GM12892 (cell line): Measurements from ENCODE around the gene SPON1.
"Not testable (repeated sequence)": the region's sequence is repeated elsewhere in the genome, so short reads cannot be mapped to it uniquely, and the experiment has no call there.

Experiments used
- POLR2A ChIP-seq: IDR thresholded peaks from 2 replicates; pipeline ENCODE4 v1.6.1; 2011; ENCODE audit warnings: low read depth, low read length, control low read depth
- POLR2AphosphoS5 ChIP-seq: IDR thresholded peaks from 2 replicates; pipeline ENCODE4 v1.6.1; 2011; ENCODE audit warnings: low read depth, low read length, control low read depth

DNA sequence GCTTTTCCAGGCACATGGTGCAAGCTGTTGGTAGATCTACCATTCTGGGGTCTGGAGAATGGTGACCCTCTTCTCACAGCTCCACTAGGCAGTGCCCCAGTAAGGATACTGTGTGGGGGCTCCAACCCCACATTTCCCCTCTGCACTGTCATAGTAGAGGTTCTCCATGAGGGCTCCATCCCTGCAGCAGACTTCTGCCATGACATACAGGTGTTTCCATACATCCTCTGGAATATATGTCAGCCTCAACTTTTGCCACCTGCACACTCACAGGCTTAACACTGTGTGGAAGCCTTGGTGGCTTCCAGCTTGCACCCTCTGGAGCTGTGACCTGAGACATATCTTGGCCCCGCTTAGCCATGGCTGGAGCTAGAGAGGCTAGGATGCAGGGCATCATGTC, 191.6 kb downstream of the SPON1 start:
- TF ChIP-seq POLR2A, POLR2AphosphoS5: not testable (repeated sequence)
